Ovary (tissue), 10 donors: ENCODE data around the gene ENTPD2. TPM values are rescaled to one million over a fixed set of nuclear protein-coding genes. Genes with fewer than 3 reads are reported as not detected.
A peak's percentile ranks its signal among the peaks of the same experiment; 100 is the strongest.

Experiments
- DNase-seq, 5 donors: peaks; one replicate each; pipeline ENCODE4 v3.0.0-alpha.2; 2019 to 2020
- H3K27ac ChIP-seq, 2 donors: fragments of 200-600 bp; one replicate each; pipeline versions ENCODE4 v1.5.1 to v1.8.0; 2019 to 2022
- H3K27me3 ChIP-seq: fragments of 200-600 bp; one replicate; pipeline ENCODE4 v1.8.0; 2022
- H3K36me3 ChIP-seq: fragments of 200-600 bp; sonication (generic); one replicate; pipeline ENCODE4 v1.5.1; 2019
- H3K4me1 ChIP-seq: one replicate; pipeline ENCODE4 v1.8.1; 2013; ENCODE audit warnings: mild to moderate bottlenecking, moderate library complexity; ENCODE audit not compliant: insufficient read depth
- H3K4me3 ChIP-seq: fragments of 200-600 bp; sonication (generic); one replicate; pipeline ENCODE4 v1.5.1; 2017
- H3K9me3 ChIP-seq, 2 donors: fragments of 200-600 bp in 1 of 2; sonication (generic) in 1 of 2; one replicate each; pipeline versions ENCODE4 v1.5.1 to v1.8.1; 2013 to 2019; ENCODE audit warnings: mild to moderate bottlenecking in 1 of 2, moderate library complexity in 1 of 2
- CTCF ChIP-seq, 3 donors: fragments of 450-650 bp in 2 of 3; fragments of 200-600 bp in 1 of 3; IDR thresholded peaks; one replicate each; pipeline versions ENCODE4 v1.5.1 to v1.8.0; 2016 to 2022; ENCODE audit warnings: antibody characterized with exemption in 3 of 3, mild to moderate bottlenecking in 1 of 3
- EP300 ChIP-seq: sonication (generic); formaldehyde crosslinking; IDR thresholded peaks from one replicate; pipeline ENCODE4 v1.6.1; 2017; ENCODE audit warnings: antibody characterized with exemption
- POLR2A ChIP-seq: fragments of 450-650 bp; IDR thresholded peaks from one replicate; pipeline ENCODE4 v1.6.1; 2017; ENCODE audit warnings: antibody characterized with exemption, mild to moderate bottlenecking, moderate library complexity
- WGBS, 3 donors: extraction: QIAGEN DNeasy Blood & Tissue Kit in 1 of 3; methylation state at CpG; one replicate each; pipeline versions ENCODE4 v1.1.5 to v1.1.7; 2013 to 2017; 5-methylcytosine and 5-hydroxymethylcytosine counted together
- intact Hi-C, 4 donors: fragments of 100-400 bp; cut with DNase I; formaldehyde crosslinking; loops; one replicate each; pipeline versions ENCODE4 v1.11.0 to v1.15.1; 2022 to 2023
- long read RNA-seq, 3 donors: library from polyadenylated mRNA in 2 of 3; unstranded in 2 of 3; transcript quantifications; one replicate each; pipeline ENCODE4 v2.0.0 and lab custom pipeline, GENCODE V29; 2021 to 2026
- polyA plus RNA-seq, 2 donors: library from polyadenylated mRNA; stranded (reverse); fragments of 200-250 nt in 1 of 2; fragments of 350-450 nt in 1 of 2; fragmentation: Illumina TruSeq in 1 of 2; extraction: RNeasy Lipid Tissue Mini Kit (QIAGEN cat#74804) in 1 of 2; gene quantifications; one replicate each; pipeline ENCODE4 v1.2.3, GENCODE V29; 2013 to 2014
- total RNA-seq, 7 donors: library from RNA; depleted of rRNA in 2 of 7; stranded (reverse); fragments of >200 nt in 2 of 7; fragmentation: NEBNext Ultra II Directional in 3 of 7; extraction: Animal tissue kit (Norgen Biotek cat#: 25700) in 3 of 7; gene quantifications; one replicate each; pipeline versions ENCODE4 v1.1.0 to v1.2.4, GENCODE V29; 2016 to 2023
- donor health status: DM: no; HTN: no; CAD: no; lungs with moderate emphysema.
- donor health status: DM: no; HTN: no; CAD: no.
- donor health status: Bipolar disorder and iron deficiency.
- donor health status: DM: yes; HTN: yes; CAD: no.
- donor health status: DM: no; HTN: no; CAD: no.
- donor health status: DM: yes; HTN: yes; CAD: no.

Gene ENTPD2
- total RNA-seq (1 to 10 TPM in 4 of 7 donors, under 1 TPM in 3; 0.12 to 5.1 (median 1.0) TPM), polyA plus RNA-seq (under 1 TPM; 0.32 to 0.82 TPM)
- long read RNA-seq, donor 1: 0 reads
- long read RNA-seq, donor 2, partial matches to known transcripts: 0 of 4 reads
- long read RNA-seq, donor 2, other reads (novel, unspliced or antisense): 0 of 4 reads
- long read RNA-seq, donor 3: 0 reads

DNA sequence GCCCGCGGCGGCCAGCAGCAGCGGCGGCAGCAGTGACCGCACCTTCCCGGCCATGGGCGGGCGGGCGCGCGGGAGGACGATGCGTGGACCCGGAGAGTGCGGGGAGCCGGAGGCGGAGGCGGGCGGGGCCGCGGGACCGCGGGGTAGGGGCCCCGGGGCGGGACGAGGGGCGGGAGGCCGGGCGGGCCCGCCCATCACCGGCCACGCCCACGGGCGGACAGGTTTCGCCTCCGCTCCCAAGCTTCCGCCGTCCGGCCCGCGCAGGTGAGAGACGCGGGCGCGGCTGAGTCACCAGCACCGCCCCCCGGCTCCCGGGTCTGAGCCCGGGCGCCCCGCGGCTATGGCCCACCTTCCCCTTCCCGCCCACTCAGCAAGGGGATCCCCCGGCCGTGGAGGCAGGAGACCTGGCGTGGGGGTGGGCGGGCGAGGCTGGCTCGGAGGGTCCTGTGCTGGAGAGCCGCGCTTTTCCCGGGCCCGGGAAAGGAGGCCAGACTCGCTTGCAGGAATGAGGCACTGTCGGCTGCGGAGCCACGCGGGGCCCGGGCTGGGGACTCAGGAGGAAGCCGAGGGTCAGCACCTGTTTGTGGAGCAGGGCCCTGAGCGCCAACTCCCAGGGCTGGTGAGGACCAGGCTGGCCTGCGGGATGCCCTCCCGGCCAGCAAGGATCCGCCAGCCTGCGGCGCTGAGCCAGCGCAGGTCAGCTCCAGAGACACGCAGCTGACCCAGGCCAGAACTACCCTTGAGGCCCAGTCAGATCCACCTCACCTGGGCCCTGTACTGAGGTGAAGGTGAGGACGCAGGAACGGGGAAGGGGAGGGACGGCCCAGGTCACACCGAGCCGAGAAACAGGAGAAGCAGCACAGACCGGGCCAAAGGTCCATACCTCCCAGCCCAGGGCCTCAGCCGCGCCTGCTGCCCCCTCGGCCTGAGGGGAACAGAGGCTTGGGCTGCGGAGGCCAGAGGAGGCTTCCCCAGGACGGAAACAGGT lies at the start of gene ENTPD2:
TSS of gene ENTPD2 (minus strand) at position 118 of the 988 bp plus-strand sequence. CDS start at position 54, 64 bp downstream.
- intact Hi-C loops: no loop called here
- TF ChIP-seq CTCF (IDR thresholded peaks at IDR 0.05) (no peak), EP300 (no peak), POLR2A (no peak)

GRCh38 chr9:137103206-137103999 lies 49.5 kb upstream of the ENTPD2 start:
- H3K36me3 ChIP-seq: no peaks in the 10 kb centered on the region
- DNase-seq: no peak
- no peaks in the 10 kb centered on the region for H3K9me3 ChIP-seq
- WGBS, 3 donors: 91 to 94% (median 94%) methylated on average over 37 of the region's 37 CpGs
- H3K4me1 ChIP-seq: no peaks in the 10 kb centered on the region
- H3K27ac ChIP-seq: no peak overlapping the region
- H3K27me3 ChIP-seq: no peaks in the 10 kb centered on the region
- no peak overlapping the region for H3K4me3 ChIP-seq
- TF ChIP-seq POLR2A (no peak), EP300 (no peak), CTCF (IDR thresholded peaks at IDR 0.05) (no peak)
- intact Hi-C loops: no loop called here

More for the DNA sequence above, at the start of gene ENTPD2:
- WGBS, 3 donors: 24 to 37% (median 27%) methylated on average over 45 to 90 of the region's 90 CpGs
- peaks cover 22% of the 10 kb centered on the region for H3K4me1 ChIP-seq
- no peaks in the 10 kb centered on the region for H3K36me3 ChIP-seq
- H3K9me3 ChIP-seq: no peaks in the 10 kb centered on the region
- H3K27ac ChIP-seq: peak within 1 kb of the TSS in 1 of 2 donors; percentile 69
- no peaks in the 10 kb centered on the region for H3K27me3 ChIP-seq
- DNase-seq: peak in 1 of 5 donors; percentile 30
- H3K4me3 ChIP-seq: peak within 1 kb of the TSS; percentile 13

DNA sequence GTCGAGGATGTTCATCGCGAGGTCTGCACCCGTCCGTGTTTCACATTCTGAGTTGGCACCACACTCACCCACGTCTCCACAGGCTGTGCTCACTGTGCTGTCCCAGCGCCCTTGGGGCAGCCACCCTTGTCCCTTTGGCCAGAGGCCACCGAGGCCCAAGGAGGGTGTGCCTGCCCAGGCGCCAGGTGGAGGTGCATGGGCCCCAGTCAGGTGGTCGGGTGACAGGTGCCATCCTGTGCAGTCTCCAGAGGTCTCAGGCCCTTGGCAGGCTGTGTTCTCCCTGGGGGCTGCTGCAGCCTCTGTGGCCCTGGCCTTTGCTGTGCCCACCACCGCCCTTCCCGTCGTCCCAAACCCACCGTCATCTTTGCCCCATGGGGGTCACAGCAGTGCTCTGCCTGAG lies 45.4 kb upstream of the ENTPD2 start:
- Histone ChIP-seq H3K27ac (no peak overlapping the region), H3K27me3 (no peaks in the 10 kb centered on the region), H3K4me1 (no peaks in the 10 kb centered on the region), H3K9me3 (no peaks in the 10 kb centered on the region), H3K36me3 (no peaks in the 10 kb centered on the region), H3K4me3 (no peak overlapping the region)
- intact Hi-C loops: no loop called here
- TF ChIP-seq EP300: no peak
- no peak for TF ChIP-seq POLR2A
- TF ChIP-seq CTCF (IDR thresholded peaks at IDR 0.05): no peak
- DNase-seq: no peak
- WGBS, 3 donors: 86 to 92% (median 91%) methylated on average over 14 of the region's 14 CpGs

DNA sequence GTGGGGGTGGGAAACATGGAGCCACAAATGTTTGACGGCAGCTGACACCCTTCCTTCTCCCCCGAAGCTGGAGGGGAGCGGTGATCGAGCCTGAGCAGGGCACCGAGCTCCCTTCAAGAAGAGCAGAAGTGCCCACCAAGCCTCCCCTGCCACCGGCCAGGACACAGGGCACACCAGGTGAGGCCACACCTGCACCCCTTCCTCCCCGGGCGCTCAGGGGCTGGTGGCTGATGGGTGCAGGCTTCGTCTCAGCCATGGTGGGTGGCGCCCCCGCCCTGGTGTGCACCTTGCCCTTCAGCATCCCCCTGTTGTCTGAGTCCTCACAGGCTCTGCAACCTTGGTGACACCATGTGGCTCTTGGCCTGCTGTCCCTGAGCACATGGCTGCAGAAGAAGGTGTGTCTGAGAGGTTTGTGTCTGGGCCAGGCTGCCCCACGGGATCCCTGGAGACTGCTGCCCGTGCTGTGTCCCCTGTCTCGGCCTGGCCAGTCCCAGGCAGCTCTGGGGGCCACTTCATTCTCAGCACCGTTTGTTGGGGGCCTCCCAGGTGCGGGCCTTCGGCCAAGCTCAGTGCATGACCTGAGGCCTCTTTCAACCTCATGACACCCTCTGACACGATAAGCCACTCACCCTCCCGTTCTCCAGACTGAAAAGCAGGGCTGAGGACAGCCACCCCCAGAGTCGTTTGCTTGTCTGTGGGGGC lies 44.1 kb upstream of the ENTPD2 start:
- TF ChIP-seq CTCF (IDR thresholded peaks at IDR 0.05): no peak
- TF ChIP-seq POLR2A: no peak
- TF ChIP-seq EP300: no peak
- intact Hi-C loops: no loop called here
- H3K4me3 ChIP-seq: no peak overlapping the region
- DNase-seq: no peak
- H3K27me3 ChIP-seq: no peaks in the 10 kb centered on the region
- 81 to 89% (median 81%) methylated on average over 17 to 20 of the region's 20 CpGs for WGBS, 3 donors
- H3K27ac ChIP-seq: no peak overlapping the region
- H3K36me3 ChIP-seq: no peaks in the 10 kb centered on the region
- H3K9me3 ChIP-seq: no peaks in the 10 kb centered on the region
- no peaks in the 10 kb centered on the region for H3K4me1 ChIP-seq
